ENCODE data around the gene MDM2.
"Not testable (repeated sequence)": the region's sequence is repeated elsewhere in the genome, so short reads cannot be mapped to it uniquely, and the experiment has no call there.

MDM2 gene

DNA sequence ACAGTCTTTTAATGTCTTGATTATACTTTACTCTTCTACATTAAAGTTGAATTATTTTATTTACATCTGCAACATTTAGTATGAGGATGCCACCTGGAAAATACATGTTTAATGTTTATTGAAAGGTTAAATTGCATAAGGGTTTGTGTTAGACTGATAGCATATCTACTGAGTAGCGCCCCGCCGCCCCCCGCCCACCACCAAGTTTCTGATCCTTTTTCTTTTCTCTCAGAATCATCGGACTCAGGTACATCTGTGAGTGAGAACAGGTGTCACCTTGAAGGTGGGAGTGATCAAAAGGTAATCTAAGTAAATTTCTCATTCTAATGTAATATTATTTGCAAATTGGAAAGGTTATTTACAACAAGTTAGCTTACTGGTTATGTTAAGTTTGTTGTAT, 16.2 kb downstream of the MDM2 start:
- DNase-seq (ENCODE audit: low read depth, low spot score) = no peak

DNA sequence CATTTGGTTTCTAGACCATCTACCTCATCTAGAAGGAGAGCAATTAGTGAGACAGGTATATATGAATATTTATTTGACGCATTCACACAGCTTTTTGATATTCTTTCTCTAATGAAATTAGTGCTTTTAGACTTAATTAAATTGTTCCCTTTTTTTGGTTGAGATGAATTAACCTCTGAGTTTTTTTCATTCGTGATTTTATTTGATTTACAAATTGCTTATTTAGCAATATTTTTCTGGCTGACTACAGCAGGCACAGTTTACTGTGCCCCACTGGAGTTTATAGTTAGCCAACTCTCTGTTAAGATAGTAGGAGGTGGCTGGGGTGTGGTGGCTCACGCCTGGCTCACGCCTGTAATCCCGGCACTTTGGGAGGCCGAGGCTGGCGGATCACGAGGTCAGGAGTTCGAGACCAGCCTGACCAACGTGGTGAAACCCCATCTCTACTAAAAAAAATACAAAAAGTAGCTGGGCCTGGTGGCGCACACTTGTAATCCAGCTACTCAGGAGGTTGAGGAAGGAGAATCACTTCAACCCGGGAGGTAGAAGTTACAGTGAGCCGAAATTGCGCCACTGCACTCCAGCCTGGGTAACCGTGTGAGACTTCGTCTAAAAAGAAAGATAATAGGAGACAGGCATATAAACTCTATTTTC, 16.7 kb downstream of the MDM2 start:
- no peak for DNase-seq (ENCODE audit: low read depth, low spot score)
- peak overlapping the region; percentile 7 for H3K27ac ChIP-seq

More for the DNA sequence above, 16.2 kb downstream of the MDM2 start:
- H3K27ac ChIP-seq = peak overlapping the region; percentile 7

DNA sequence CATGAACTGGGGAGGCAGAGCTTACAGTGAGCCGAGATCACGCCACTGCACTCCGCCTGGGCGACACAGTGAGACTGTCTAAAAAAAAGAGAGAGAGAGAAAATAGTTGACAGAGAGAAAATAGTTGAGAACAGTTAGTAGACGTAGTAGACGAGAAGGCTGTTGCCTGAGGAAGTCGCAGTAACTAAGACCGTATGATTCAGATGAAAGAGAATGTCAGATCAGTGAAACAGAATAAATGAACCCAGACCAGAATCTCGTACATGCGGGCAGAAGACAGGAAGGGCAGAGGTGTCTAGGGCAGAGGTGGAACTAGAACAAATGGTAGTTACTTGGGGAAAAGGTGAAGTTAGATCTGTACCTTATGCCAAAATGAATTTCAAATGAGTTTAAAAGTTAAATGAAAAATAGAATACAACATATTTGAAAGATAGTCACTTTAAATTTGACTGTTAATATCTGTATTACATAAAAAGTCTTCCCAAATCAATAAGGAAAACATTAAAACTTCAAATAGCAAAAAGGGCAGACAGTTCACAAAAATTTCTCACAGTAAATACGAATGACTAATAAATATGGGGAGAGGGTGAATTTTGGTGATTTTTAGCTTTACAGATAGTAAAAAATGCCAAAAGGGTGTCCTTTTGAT, 17.7 kb downstream of the MDM2 start:
- H3K27ac ChIP-seq = no peak overlapping the region
- no peak for DNase-seq (ENCODE audit: low read depth, low spot score)

DNA sequence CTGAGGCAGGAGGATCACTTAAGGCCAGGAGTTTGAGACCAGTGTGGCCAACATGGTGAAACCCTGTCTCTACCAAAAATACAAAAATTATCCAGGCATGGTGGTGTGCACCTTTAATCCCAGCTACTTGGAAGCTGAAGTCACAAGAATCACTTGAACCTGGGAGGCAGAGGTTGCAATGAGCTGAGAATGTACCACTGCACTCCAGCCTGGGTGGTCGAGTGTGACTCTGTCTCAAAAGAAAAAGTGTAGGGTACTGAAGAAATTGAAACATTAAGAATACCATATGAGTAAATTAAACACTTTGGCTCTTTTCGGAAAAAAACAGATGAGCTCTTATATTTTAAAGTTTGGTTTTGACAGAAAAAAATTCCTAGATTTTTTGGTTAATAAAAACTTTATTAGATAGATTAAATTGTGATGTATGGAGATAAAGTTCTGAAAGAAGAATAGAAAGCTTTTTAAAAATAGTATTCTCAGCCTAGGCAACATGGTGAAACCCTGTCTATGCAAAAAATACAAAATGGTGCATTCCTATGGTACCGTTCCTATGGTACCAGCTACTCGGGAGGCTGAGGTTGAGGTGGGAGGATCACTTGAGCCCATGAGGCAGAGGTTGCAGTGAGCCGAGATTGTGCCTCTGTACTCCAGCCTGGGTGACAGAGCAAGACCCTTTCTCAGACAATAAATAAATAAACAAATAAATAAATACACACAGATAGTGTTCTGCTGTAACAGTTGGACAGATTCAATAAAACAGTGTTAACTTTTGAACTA, 20.1 kb downstream of the MDM2 start:
- peak overlapping the region; percentile 53 for H3K27ac ChIP-seq
- no peak for DNase-seq (ENCODE audit: low read depth, low spot score)

DNA sequence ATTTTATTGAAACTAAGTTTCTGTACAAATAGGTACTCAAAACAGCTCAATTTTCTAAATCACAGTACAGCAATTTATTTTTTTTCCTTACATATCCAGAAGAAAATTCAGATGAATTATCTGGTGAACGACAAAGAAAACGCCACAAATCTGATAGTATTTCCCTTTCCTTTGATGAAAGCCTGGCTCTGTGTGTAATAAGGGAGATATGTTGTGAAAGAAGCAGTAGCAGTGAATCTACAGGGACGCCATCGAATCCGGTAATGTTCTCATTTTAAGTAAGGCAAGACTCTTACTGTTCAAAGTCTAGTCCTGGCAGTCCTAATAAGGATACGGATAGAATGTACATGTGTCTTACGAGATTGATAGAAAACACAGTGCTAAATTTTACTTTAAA, 20.7 kb downstream of the MDM2 start:
- peak overlapping the region; percentile 53 for H3K27ac ChIP-seq
- DNase-seq (ENCODE audit: low read depth, low spot score) = no peak

DNA sequence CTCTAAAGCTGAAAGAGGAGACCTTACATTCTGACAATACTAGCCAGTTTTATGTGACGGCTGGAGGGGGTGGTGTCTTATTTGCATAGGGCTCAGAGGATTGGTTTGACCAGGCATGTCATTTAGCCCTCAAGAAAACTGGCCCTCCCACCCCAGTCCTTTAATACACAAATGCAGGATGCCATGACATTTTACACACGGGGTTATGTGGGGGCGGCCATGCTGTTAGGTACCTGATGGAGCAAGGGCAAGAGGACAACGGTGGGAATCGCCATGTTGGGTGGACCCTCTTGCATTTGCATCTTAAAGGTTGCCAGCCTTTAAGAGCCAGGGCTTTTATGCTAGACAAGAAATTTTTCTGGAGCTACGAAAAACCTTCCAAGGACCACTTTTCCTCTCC, 23.3 kb downstream of the MDM2 start:
- H3K27ac ChIP-seq = no peak overlapping the region
- no peak for DNase-seq (ENCODE audit: low read depth, low spot score)

DNA sequence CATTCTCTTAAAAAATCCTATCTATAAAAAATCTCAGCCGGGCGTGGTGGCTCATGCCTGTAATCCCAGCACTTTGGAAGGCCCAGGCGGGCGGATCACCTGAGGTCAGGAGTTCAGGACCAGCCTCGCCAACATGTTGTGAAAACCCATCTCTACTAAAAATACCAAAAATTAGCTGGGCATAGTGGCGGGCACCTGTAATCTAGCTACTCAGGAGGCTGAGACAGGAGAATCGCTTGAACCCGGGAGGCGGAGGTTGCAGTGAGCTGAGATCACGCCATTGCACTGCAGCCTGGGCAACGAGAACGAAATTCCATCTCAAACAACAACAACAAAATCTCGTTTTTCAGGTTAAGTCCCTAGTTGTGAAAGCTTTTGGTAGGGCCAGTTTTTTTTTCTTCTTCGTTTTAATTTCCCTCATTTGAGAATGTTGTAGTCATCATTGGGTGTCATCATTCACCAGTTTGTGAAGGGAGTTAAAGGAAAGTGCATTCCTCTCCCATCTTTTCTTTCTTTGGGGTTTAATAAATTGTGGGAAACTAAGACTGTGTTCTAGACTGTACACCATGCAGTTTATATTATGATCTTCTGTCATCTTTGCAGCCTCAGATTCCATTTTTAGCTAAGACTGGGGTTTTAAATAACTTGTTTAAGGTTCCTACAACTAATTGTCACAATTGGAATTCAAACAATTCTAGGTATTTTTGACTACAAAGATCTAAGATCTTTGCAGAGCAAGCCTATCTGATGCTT, 23.9 kb downstream of the MDM2 start:
- no peak for DNase-seq (ENCODE audit: low read depth, low spot score)
- H3K27ac ChIP-seq = no peak overlapping the region

DNA sequence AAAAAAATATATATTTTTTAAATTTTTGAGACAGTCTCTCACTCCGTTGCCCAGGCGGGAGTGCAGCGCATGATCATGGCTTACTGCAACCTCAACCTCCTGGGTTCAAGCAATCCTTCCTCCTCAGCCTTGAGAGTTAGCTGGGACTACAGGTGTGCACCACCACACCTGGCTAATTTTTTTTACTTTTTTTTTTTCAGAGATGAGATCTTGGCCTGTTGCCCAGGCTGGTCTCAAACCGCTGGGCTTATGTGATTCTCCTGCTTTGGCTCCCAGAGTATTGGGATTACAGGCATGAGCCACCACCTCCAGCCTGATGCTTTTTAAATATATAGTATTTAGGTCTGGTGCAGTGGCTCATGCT, 24.5 kb downstream of the MDM2 start:
- DNase-seq (ENCODE audit: low read depth, low spot score) = no peak
- H3K27ac ChIP-seq = no peak overlapping the region

DNA sequence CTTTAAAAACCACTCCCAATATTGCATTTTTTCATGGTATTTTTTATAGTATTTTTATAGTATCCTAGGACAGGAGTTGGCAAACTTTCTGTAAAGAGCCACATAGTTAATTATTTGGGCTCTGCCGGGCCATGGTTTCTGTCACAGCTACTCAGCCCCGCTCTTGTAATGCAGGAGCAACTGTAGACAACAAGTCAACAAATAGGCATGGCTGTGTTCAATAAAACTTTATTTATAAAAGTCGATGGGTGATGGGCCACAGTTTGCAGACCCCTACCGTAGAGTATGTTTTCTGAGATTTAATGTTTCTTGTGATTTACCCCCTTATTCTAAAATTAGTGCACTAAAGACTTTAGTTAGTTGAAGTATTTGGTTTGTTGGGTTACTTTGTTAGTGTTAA, 25.5 kb downstream of the MDM2 start:
- DNase-seq (ENCODE audit: low read depth, low spot score) = no peak
- H3K27ac ChIP-seq = no peak overlapping the region

DNA sequence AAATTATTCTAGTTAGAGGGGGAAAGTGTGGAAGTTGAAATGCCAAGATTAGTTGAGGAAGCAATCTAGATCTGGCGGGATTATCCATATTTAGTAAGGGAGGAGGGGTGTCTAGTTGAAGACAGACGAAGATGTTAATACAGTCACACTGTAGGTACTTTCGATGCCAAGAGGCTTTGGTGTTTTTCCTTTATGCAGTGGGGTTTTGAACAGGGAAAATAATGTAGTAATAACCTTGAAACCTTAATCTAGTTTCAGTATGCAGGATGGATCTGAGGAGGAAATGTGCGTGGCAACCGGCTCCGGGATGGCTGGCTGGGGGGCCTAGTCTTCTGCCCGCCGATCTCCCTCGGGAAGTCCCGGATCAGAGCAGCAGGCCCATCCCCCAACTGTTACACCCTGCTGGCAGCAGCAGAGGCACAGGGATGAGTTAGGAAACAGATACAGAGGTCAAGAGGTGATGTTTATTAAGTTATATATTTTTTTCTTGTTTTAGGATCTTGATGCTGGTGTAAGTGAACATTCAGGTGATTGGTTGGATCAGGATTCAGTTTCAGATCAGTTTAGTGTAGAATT, 27.4 kb downstream of the MDM2 start:
- no peak overlapping the region for H3K27ac ChIP-seq
- DNase-seq (ENCODE audit: low read depth, low spot score) = no peak

DNA sequence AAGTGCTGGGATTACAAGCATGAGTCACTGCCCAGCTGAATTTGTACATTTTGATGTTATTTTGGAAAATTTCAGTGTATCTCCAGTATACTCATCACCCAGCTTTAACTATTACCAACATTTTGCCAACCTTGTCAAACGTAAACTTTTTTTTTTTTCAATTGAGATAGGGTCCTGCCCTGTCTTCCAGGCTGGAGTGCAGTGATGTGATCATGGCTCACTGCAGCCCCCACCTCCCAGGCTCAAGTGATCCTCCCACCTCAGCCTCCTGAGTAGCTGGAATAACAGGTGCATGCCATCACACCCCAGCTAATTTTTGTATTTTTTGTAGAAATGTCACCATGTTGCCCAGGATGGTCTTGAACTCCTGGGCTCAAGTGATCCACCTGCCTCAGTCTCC, 29.2 kb downstream of the MDM2 start:
- DNase-seq (ENCODE audit: low read depth, low spot score) = no peak
- H3K27ac ChIP-seq = no peak overlapping the region

DNA sequence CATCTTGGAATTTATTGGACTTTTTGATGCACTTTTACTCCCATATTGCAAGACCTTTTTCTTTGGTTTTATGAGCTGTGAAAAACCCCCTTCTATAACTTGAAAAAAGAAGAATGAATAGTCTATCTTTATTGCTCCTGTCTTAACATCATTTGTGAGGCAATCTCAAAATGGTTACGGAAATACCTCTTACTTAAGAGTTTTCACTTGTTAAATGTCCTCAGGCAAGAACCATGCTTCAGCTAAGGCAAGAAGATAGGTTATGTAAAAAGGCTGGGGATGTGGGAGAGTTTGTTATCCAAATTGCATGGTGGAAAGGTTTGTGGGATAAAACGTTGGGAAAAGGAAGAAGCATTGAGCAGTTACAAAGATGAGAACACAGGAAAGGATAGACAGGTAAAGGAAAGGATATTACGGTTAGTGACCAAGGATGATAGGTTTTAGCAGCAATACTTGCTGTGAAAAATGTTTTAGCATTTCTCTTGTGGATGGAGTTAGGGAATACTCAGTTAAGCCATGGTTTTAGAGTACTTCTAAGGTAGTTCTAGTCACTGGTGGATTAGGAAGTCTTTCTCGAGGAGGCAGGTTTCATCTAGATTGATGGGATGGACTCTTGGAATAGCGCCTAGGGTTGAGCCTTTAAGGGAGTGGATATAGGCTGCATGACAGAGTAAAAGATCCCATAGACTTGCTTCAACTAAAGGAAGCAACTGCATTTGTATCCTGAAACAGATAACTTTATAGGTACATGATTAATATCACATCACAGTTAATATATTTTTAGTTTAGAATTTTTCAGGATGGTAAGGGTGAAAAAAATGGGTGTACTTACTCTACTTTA, 30.3 kb downstream of the MDM2 start:
- H3K27ac ChIP-seq = no peak overlapping the region
- no peak for DNase-seq (ENCODE audit: low read depth, low spot score)

DNA sequence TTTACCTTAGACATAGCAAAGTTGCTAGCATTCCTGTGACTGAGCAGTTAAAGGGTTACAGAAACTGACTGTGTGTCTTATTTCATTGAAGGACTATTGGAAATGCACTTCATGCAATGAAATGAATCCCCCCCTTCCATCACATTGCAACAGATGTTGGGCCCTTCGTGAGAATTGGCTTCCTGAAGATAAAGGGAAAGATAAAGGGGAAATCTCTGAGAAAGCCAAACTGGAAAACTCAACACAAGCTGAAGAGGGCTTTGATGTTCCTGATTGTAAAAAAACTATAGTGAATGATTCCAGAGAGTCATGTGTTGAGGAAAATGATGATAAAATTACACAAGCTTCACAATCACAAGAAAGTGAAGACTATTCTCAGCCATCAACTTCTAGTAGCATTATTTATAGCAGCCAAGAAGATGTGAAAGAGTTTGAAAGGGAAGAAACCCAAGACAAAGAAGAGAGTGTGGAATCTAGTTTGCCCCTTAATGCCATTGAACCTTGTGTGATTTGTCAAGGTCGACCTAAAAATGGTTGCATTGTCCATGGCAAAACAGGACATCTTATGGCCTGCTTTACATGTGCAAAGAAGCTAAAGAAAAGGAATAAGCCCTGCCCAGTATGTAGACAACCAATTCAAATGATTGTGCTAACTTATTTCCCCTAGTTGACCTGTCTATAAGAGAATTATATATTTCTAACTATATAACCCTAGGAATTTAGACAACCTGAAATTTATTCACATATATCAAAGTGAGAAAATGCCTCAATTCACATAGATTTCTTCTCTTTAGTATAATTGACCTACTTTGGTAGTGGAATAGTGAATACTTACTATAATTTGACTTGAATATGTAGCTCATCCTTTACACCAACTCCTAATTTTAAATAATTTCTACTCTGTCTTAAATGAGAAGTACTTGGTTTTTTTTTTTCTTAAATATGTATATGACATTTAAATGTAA, 31.5 kb downstream of the MDM2 start:
- no peak for DNase-seq (ENCODE audit: low read depth, low spot score)
- H3K27ac ChIP-seq = no peak overlapping the region

DNA sequence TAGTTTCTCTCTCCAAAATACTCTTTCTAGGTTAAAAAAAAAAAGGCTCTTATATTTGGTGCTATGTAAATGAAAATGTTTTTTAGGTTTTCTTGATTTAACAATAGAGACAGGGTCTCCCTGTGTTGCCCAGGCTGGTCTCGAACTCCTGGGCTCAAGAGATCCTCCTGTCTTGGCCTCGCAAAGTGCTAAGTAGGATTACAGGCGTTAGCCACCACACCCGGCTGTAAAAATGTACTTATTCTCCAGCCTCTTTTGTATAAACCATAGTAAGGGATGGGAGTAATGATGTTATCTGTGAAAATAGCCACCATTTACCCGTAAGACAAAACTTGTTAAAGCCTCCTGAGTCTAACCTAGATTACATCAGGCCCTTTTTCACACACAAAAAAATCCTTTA, 33.2 kb downstream of the MDM2 start:
- DNase-seq (ENCODE audit: low read depth, low spot score); H3K27ac ChIP-seq: not testable (repeated sequence)

DNA sequence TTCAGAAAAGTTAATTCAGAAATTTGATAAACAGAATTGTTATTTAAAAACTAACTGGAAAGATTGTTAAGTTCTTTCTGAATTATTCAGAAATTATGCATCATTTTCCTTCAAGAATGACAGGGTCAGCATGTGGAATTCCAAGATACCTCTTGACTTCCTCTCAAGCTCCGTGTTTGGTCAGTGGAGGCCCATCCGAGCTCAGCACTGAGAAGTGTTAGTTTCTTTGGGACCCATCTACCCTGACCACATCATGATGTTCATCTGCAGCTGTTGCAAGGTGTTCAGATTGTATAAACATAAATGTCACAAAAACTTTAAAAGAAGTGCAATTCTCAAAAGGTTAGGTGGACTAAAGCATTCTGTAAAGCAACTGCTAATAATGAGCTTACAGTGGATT, 33.7 kb downstream of the MDM2 start:
- no peak overlapping the region for H3K27ac ChIP-seq

DNA sequence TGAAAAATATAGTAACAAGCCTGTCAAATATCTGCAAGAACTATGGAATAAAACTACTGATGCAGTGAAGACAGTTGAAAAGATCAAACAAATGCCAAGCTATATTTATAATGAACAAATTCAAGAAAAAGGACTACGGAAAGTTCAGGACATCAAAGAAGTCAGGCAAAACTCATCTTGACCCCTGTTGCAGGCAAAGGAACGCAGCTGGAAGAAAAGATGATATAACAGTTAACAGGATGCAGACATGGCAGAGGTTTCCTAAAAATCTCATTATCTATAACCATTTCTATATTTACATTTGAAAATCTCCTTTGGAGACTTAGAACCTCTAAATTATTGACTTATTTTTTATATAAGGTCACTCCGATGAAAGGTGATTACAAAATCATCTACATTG, 34.1 kb downstream of the MDM2 start:
- no peak for DNase-seq (ENCODE audit: low read depth, low spot score)
- no peak overlapping the region for H3K27ac ChIP-seq

More for the DNA sequence above, 33.7 kb downstream of the MDM2 start:
- no peak for DNase-seq (ENCODE audit: low read depth, low spot score)

DNA sequence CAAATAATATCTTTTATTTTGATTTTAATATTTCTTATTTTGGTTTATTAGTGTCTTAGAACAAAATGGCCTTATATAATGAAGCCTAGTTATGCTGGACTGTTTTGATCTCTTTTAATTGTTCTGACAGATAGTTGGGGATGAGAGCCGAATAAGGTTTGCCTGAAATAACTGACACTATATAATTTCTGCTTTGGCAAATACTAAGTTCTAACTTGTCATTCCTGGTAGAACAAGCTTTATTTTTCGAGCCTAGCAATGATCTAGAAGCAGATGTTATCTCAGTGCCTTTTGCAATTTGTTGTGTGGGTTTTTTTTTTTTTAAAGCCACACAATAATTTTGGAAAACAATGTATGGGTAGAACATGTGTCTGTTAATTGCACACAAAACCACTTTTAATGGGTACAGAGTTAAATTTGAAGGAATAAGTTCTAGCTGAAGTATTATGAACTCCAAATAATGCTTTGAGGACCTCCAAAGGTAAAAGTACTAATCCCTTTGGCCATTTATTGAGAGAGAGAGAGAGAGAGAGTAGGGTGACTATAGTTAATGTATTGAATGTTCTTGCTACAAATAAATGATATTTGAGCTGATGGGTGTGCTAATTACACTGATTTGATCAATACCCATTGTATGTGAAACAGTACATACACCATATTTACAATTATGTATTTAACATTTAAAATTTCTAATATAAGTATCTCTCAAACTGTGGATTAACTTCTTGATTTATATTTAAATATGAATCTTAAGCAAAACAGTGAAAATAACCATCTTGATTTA, 35.0 kb downstream of the MDM2 start:
- no peak for DNase-seq (ENCODE audit: low read depth, low spot score)
- no peak overlapping the region for H3K27ac ChIP-seq

DNA sequence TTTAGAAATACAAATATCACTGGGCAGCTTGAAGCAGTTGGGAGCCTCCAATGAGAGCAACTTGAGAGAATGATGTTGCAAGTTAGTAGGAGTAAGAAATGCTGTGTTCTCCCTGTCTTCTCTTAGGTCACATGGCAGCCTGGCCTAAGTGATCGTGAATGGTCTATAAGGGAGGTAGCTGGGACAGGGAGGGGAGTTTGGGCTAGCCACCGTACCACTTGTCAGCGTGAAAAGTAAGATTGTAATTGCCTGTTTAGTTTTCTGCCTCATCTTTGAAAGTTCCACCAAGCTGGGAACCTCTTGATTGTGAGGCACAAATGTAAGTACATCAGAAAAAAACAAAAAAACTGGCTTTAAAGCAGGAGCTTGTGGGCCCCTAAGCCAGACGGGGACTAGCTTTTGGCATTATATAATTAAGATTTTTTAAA, 36.4 kb downstream of the MDM2 start:
- DNase-seq (ENCODE audit: low read depth, low spot score) = no peak
- H3K27ac ChIP-seq = no peak overlapping the region
